GM23338 (cell line): ENCODE results near the gene NADK.

Source experiments
- CTCF ChIP-seq, 2 experiments: fragments of 200-600 bp in 1 of 2; sonication (generic) in 1 of 2; conservative IDR thresholded peaks; 2 replicates each; pipeline versions ENCODE4 v1.5.1 to v1.6.1; 2016 to 2017; ENCODE audit warnings: antibody characterized with exemption in 2 of 2, low read depth in 2 of 2, mild to moderate bottlenecking in 2 of 2, moderate library complexity in 1 of 2
- EZH2 ChIP-seq: fragments of 200-600 bp; sonication (generic); IDR thresholded peaks from one replicate; pipeline ENCODE4 v1.8.0; 2017; ENCODE audit warnings: antibody characterized with exemption, mild to moderate bottlenecking, low read depth; ENCODE audit not compliant: unreplicated experiment
- POLR2AphosphoS5 ChIP-seq: IDR thresholded peaks from 2 replicates; pipeline ENCODE4 v1.6.1; 2016; ENCODE audit warnings: antibody characterized with exemption, low read depth
- TF ChIP-seq, protein P1 (sequence below): IDR thresholded peaks from one replicate; pipeline ENCODE4 v1.6.1; 2018; ENCODE audit warnings: antibody characterized with exemption; ENCODE audit not compliant: unreplicated experiment

- TF ChIP-seq CTCF (conservative IDR thresholded peaks at IDR 0.05; ENCODE audit: low read depth in 2 of 2) (no peak), EZH2 (no peak), POLR2AphosphoS5 (no peak)
- TF ChIP-seq, protein P1, sequence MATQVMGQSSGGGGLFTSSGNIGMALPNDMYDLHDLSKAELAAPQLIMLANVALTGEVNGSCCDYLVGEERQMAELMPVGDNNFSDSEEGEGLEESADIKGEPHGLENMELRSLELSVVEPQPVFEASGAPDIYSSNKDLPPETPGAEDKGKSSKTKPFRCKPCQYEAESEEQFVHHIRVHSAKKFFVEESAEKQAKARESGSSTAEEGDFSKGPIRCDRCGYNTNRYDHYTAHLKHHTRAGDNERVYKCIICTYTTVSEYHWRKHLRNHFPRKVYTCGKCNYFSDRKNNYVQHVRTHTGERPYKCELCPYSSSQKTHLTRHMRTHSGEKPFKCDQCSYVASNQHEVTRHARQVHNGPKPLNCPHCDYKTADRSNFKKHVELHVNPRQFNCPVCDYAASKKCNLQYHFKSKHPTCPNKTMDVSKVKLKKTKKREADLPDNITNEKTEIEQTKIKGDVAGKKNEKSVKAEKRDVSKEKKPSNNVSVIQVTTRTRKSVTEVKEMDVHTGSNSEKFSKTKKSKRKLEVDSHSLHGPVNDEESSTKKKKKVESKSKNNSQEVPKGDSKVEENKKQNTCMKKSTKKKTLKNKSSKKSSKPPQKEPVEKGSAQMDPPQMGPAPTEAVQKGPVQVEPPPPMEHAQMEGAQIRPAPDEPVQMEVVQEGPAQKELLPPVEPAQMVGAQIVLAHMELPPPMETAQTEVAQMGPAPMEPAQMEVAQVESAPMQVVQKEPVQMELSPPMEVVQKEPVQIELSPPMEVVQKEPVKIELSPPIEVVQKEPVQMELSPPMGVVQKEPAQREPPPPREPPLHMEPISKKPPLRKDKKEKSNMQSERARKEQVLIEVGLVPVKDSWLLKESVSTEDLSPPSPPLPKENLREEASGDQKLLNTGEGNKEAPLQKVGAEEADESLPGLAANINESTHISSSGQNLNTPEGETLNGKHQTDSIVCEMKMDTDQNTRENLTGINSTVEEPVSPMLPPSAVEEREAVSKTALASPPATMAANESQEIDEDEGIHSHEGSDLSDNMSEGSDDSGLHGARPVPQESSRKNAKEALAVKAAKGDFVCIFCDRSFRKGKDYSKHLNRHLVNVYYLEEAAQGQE, result no peak
Measured at GRCh38 chr1:1754051-1754815, 24.0 kb downstream of the NADK start.
